BE2C (cell line): ENCODE data around the gene DNAJB8.

ENCODE experiments used
- DNase-seq: peaks from one replicate; pipeline ENCODE4 v3.0.0-alpha.2; 2020
- H3K27me3 ChIP-seq: fragments of 250-450 bp; sonication (Bioruptor Pico); 2 replicates; pipeline ENCODE4 v1.5.1; 2020; ENCODE audit warnings: mild to moderate bottlenecking
- H3K36me3 ChIP-seq: fragments of 250-450 bp; sonication (Bioruptor Pico); 2 replicates; pipeline ENCODE4 v1.5.1; 2020; ENCODE audit warnings: mild to moderate bottlenecking
- H3K4me1 ChIP-seq: fragments of 250-450 bp; sonication (Bioruptor Pico); 2 replicates; pipeline ENCODE4 v1.5.1; 2020
- H3K4me3 ChIP-seq: 2 replicates; pipeline ENCODE4 v1.5.1; 2011; ENCODE audit warnings: low read depth, low read length
- H3K9me3 ChIP-seq: fragments of 250-450 bp; sonication (Bioruptor Pico); 2 replicates; pipeline ENCODE4 v1.5.1; 2020
- CTCF ChIP-seq: IDR thresholded peaks from 2 replicates; pipeline ENCODE4 v1.5.1; 2012; ENCODE audit warnings: mild to moderate bottlenecking, low read depth, low read length

Gene DNAJB8

GRCh38 chr3:128497305-128498126, 30.8 kb upstream of the DNAJB8 start:
- H3K36me3 ChIP-seq, result peaks cover 4% of the 10 kb centered on the region
- no peaks in the 10 kb centered on the region for H3K27me3 ChIP-seq
- TF ChIP-seq CTCF, result peak; percentile 58
- DNase-seq, result peak; percentile 95
- H3K4me3 ChIP-seq, result peak overlapping the region; percentile 41
- H3K9me3 ChIP-seq, result no peaks in the 10 kb centered on the region
- peaks cover 36% of the 10 kb centered on the region for H3K4me1 ChIP-seq

GRCh38 chr3:128496602-128497304, 30.1 kb upstream of the DNAJB8 start:
- peak; percentile 80 for DNase-seq
- Histone ChIP-seq H3K36me3 (peaks cover 12% of the 10 kb centered on the region), H3K4me3 (peak overlapping the region; percentile 41), H3K4me1 (peaks cover 36% of the 10 kb centered on the region), H3K27me3 (no peaks in the 10 kb centered on the region), H3K9me3 (no peaks in the 10 kb centered on the region)
- no peak for TF ChIP-seq CTCF

- H3K36me3 ChIP-seq, result peaks cover 18% of the 10 kb centered on the region
- no peaks in the 10 kb centered on the region for H3K9me3 ChIP-seq
- peaks cover 36% of the 10 kb centered on the region for H3K4me1 ChIP-seq
- no peak for TF ChIP-seq CTCF
- H3K27me3 ChIP-seq, result no peaks in the 10 kb centered on the region
- peak overlapping the region; percentile 41 for H3K4me3 ChIP-seq
- DNase-seq, result peak; percentile 62
Measured at GRCh38 chr3:128496019-128496601, 29.4 kb upstream of the DNAJB8 start.

GRCh38 chr3:128495435-128495970, 28.8 kb upstream of the DNAJB8 start:
- no peak for TF ChIP-seq CTCF
- peak; percentile 86 for DNase-seq
- peaks cover 36% of the 10 kb centered on the region for H3K4me1 ChIP-seq
- H3K27me3 ChIP-seq, result no peaks in the 10 kb centered on the region
- no peaks in the 10 kb centered on the region for H3K9me3 ChIP-seq
- H3K36me3 ChIP-seq, result peaks cover 24% of the 10 kb centered on the region
- peak overlapping the region; percentile 41 for H3K4me3 ChIP-seq

GRCh38 chr3:128494367-128494650, 27.6 kb upstream of the DNAJB8 start:
- Histone ChIP-seq H3K27me3 (no peaks in the 10 kb centered on the region), H3K36me3 (peaks cover 36% of the 10 kb centered on the region), H3K9me3 (no peaks in the 10 kb centered on the region), H3K4me3 (peak overlapping the region; percentile 77; the same call in 1 of the 2 replicates), H3K4me1 (peaks cover 36% of the 10 kb centered on the region)
- no peak for DNase-seq
- no peak for TF ChIP-seq CTCF
